C4-2B (cell line): ENCODE results near the gene RHOU.

Experiments
- ZFX ChIP-seq: fragments of 450-650 bp; IDR thresholded peaks from 2 replicates; pipeline ENCODE4 v1.6.1; 2017
- TF ChIP-seq, protein P1 (sequence below): fragments of 450-650 bp; conservative IDR thresholded peaks from 2 replicates; pipeline ENCODE4 v1.5.1; 2017; ENCODE audit warnings: mild to moderate bottlenecking

DNA sequence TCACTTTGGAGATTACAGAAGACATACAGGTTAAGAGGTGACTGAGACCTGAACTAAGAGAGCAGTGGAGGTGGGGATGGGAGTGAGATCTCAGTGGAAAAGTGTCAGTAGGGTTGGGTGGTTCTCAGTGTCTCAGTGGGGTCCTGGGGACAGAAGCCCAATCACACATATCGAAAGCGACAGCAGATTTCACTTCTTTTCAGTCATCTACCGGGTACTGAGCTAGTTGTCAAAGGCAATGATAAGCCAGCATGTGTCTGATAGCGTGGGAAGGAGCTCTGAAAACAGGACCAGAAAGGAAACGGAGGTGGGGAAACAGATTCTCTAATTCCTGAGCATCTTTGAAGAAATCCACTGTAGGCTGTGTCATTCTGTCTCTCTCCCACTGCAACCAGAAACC lies 59.5 kb downstream of the RHOU start:
- TF ChIP-seq, protein P1, sequence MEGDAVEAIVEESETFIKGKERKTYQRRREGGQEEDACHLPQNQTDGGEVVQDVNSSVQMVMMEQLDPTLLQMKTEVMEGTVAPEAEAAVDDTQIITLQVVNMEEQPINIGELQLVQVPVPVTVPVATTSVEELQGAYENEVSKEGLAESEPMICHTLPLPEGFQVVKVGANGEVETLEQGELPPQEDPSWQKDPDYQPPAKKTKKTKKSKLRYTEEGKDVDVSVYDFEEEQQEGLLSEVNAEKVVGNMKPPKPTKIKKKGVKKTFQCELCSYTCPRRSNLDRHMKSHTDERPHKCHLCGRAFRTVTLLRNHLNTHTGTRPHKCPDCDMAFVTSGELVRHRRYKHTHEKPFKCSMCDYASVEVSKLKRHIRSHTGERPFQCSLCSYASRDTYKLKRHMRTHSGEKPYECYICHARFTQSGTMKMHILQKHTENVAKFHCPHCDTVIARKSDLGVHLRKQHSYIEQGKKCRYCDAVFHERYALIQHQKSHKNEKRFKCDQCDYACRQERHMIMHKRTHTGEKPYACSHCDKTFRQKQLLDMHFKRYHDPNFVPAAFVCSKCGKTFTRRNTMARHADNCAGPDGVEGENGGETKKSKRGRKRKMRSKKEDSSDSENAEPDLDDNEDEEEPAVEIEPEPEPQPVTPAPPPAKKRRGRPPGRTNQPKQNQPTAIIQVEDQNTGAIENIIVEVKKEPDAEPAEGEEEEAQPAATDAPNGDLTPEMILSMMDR, result no peak
- no peak for TF ChIP-seq ZFX
